ENCODE data around the gene SLC45A2.
"Not testable (repeated sequence)": the region's sequence is repeated elsewhere in the genome, so short reads cannot be mapped to it uniquely, and the experiment has no call there.

SLC45A2 gene

DNA sequence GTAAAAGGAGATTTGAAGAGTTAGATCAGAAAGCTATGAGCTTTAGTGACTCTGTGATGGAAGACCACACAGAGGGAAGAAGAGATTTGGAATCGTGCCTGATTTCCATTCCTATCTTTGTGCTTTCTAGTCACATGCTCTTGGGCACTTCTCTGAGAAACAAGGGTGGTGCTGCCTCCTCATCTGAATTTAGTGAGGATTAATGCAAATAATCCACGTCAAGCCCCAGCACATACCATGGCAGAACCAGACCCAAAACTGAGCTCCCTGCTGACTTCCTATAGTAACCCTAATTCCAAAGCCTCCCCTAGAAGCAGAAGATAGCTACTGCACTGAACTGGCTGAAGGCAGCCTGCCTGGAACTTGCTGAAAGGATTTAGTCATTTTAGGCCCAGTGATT lies 17.7 kb downstream of the SLC45A2 start:
- DNase-seq (ENCODE audit: low spot score): no peak

DNA sequence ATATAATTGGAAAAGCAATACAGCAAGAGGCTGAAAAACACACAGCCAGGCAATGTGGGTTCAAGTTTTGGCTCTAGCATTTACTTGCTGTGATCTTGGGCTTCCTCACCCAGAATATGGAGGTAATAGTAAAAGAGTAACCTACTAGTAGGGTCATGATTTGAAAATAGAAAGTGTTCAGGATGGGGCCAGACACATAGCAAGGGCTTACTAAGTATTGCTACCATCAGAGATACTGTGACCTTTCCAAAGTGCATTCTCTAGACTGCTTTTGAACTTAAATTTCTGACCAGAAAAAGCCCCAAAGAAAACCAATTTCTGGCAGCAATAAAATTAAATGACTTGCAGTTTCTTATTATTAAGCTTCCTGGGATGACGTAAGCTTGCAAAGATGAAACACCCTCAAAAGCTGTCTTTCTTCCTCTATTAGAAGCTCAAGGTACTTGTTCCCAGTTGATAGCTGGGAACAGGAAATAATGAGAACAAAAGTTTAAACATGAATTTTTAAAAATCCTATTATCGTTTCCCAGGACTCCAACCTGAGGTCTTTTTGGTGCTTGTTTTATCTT lies 20.3 kb downstream of the SLC45A2 start:
- no peak for DNase-seq (ENCODE audit: low spot score)

DNA sequence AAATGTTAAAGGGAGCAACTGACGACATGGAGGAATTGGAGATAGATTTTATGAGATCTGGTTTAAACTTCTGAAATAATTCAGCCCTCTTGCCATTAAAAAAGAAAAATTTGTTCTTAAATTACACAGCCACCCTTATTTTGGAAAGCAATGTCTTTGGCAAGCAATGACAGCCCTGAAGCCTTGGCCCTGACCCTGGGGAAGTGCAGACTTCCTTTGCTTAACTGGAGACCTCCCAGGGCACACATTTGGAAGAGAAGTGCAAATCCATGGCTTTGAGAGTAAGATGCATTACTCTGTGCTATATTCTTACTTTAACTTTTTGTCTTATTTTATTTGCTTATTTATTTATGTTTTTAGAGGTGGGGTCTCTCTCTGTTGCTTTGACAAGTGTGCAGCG lies 26.3 kb downstream of the SLC45A2 start:
- DNase-seq (ENCODE audit: low spot score): no peak

DNA sequence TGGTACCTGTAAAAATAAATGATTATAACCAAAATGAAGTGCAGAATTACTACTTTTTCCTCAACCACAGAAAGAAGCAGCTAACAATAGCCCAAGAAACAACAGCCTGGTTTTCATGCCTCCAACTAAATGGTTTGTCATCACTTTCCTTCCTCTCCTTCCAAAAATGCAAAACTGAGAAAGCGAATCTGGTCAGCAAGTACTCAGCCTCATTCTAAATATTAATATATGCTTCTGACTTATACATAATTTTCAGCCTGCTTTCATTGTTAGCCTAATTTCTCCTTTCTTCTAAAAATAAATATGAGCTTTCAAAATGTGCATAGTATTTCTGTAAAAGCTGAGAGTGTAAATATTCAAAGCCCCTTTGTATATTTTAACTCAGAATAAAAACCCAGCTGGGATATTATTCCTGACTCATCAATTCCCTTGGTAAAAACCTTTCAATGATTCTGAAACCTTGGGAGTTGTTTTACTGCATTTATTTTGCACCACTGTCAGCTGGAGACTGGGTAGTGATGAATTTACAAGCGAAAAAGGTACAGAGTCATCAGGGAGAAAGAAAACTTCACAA lies 26.8 kb downstream of the SLC45A2 start:
- no peak for DNase-seq (ENCODE audit: low spot score)

DNA sequence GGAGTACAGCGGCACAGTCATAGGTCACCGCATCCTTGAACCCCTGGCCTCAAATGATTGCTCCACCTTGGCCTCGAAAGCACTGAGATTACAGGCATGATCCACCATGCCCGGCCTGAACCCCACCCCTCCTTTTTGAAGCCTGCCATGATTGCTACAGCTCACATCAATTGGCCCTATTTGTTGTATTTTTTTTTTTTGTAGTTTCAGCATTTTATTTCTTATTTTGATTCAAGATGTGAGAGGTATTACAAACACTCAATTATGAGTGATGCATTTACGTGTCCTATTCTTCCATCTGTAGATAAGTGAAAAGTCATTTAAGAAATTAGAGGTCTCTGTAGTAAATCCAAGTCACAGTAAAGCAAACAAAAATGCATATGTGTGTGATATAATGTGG lies 32.3 kb downstream of the SLC45A2 start:
- not testable (repeated sequence) for DNase-seq (ENCODE audit: low spot score)

DNA sequence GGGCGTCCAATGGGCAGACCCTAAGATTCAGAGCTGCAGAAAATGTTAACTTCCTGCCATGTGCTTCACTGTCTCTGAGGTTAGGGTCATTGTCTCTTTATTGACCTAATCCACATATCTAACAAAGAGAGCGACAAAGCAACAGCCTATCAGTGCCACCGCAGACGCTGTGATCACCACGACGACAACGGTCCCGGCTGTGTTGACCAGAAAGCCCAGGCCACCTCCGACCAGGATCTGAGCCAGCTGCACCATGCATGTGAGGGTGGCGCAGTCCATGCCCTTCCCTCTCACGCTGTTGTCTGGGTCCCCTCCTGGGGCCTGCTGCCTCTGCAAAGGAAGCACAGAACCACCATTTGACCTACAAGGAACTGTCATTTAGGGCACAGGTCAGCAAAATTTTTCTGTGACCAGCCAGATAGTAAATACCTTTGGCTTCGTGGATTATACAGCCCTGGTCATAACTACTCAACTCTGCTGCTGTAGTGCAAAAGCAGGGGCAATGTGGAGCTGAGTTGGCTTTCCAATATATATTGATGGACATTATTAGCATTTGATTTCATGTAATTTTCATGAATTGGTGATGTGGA lies 39.9 kb downstream of the SLC45A2 start:
- no peak for DNase-seq (ENCODE audit: low spot score)

DNA sequence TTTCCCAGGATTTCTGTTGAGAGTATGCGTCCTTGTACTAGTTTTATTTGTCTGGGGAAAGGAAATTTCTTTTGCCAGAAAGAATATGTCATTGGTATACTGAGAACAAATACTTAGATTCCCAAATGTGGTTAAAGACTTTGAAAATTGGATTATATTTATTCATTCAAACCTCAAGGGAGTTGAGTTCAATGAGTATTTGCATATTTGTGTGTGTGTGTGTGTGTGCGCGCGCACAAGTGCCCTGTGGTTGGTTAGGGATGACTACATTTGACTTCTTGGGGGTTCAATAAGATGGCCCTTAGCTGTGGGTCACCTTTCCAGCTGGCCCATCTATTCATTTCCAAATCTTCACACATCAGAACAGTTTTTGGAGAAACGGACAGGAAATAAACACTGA lies 43.4 kb downstream of the SLC45A2 start:
- DNase-seq (ENCODE audit: low spot score): no peak

DNA sequence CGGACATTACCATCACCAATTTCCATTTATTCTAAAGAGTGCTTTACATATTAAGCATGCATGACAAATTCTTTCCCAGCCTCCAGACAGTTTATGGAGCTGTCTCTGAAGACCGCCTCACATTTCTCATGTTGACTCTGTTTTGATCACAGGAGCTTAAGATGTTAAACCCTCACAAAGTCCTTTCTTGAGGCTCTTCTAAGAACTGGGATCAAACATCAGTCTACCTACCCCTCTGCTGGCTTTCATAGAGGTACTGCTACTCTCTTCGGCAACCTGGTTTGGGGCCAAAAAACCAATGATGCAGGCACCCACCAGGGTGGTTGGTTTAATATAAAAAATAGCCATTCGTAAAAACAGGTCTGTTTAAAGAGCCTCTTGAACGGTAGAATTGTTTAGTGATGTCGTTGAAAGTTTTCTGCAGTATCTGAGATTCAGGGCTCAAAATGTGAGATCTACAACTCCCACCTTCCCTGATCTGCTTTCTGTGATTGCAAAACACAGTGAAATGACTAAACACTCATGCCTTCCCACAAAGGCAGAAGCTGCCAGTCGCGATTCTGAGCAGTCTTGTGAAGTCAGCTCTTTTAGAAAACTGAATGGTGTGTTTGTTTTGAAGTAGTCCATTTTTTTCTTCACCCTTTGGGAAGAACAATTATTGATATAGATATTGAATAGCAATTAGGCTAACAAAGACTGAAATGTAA lies 44.8 kb downstream of the SLC45A2 start:
- no peak for DNase-seq (ENCODE audit: low spot score)

DNA sequence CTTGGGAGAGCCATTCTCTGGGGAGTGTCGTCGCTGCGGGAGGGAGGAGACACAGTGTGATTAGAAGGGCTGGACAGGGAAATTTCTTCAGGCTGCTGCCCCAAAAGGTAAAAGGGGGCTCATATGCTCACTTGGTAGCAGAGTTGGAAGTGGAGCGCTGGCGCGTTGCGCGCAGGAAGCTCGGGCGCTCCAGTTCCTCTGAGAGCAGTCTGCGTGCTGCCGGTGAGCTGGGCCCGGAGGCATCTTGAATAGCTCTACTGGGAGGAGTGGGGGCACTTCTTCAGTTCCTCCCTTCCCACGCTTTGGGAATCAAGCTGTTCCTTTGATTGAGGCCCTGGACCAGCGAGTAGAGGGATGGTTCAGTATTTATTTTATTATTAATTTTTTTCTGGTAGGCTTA lies 45.6 kb downstream of the SLC45A2 start:
- DNase-seq (ENCODE audit: low spot score): no peak

DNA sequence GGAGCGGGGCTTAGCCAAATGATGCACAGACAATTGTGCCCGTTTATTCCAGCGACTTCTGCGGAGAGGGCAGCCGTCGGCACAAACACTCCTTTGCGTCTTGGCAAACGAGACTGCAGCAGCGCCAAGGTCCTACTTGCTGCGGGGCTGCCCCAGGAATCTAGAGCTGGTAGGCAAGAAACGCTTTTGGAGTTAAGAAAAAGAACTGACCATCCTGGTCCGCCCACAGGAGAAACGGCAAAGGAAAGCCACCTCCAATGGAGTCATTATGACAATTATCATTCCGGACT lies 46.0 kb downstream of the SLC45A2 start:
- no peak for DNase-seq (ENCODE audit: low spot score)

DNA sequence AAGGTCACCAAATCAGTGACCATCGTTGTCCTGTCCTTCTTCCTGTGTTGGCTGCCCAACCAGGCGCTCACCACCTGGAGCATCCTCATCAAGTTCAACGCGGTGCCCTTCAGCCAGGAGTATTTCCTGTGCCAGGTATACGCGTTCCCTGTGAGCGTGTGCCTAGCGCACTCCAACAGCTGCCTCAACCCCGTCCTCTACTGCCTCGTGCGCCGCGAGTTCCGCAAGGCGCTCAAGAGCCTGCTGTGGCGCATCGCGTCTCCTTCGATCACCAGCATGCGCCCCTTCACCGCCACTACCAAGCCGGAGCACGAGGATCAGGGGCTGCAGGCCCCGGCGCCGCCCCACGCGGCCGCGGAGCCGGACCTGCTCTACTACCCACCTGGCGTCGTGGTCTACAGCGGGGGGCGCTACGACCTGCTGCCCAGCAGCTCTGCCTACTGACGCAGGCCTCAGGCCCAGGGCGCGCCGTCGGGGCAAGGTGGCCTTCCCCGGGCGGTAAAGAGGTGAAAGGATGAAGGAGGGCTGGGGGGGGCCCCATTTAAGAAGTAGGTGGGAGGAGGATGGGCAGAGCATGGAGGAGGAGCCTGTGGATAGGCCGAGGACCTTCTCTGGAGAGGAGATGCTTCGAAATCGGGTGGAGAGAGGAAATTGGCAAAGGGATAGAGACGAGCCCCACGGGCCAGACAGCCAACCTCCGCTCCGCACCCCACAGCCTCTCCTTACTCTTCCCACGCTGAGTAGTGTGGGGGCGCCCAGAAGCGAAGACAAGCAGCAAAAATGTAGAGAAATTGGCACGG lies 46.6 kb downstream of the SLC45A2 start:
- no peak for DNase-seq (ENCODE audit: low spot score)

DNA sequence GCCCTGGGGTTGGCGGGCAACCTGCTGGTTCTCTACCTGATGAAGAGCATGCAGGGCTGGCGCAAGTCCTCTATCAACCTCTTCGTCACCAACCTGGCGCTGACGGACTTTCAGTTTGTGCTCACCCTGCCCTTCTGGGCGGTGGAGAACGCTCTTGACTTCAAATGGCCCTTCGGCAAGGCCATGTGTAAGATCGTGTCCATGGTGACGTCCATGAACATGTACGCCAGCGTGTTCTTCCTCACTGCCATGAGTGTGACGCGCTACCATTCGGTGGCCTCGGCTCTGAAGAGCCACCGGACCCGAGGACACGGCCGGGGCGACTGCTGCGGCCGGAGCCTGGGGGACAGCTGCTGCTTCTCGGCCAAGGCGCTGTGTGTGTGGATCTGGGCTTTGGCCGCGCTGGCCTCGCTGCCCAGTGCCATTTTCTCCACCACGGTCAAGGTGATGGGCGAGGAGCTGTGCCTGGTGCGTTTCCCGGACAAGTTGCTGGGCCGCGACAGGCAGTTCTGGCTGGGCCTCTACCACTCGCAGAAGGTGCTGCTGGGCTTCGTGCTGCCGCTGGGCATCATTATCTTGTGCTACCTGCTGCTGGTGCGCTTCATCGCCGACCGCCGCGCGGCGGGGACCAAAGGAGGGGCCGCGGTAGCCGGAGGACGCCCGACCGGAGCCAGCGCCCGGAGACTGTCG lies 47.3 kb downstream of the SLC45A2 start:
- no peak for DNase-seq (ENCODE audit: low spot score)

DNA sequence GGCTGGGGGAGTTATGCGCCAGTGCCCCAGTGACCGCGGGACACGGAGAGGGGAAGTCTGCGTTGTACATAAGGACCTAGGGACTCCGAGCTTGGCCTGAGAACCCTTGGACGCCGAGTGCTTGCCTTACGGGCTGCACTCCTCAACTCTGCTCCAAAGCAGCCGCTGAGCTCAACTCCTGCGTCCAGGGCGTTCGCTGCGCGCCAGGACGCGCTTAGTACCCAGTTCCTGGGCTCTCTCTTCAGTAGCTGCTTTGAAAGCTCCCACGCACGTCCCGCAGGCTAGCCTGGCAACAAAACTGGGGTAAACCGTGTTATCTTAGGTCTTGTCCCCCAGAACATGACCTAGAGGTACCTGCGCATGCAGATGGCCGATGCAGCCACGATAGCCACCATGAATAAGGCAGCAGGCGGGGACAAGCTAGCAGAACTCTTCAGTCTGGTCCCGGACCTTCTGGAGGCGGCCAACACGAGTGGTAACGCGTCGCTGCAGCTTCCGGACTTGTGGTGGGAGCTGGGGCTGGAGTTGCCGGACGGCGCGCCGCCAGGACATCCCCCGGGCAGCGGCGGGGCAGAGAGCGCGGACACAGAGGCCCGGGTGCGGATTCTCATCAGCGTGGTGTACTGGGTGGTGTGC lies 48.0 kb downstream of the SLC45A2 start, which contains the start of gene RXFP3:
RXFP3 (plus strand) TSS at position 6 of the 636 bp plus-strand sequence; CDS start at position 361, 355 bp downstream.
- no peak for DNase-seq (ENCODE audit: low spot score)

DNA sequence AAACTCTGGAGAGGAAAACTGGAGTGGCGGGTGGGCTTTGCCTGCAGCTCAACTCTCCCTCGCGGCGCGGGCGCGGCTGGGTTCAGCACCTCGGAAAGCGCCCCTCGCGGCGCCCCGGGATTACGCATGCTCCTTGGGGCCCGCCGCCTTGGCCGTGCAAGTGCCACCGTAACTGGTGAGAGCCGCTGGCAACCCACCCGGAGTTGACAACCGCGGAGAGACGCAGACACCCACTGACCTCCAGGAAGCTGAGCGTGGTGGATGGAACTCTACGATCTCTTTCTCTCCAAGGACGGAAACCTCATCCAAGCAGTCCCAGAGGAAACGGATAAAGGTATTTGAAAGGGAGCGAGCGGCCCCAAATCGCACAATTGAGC lies 48.5 kb downstream of the SLC45A2 start:
- DNase-seq (ENCODE audit: low spot score): no peak

DNA sequence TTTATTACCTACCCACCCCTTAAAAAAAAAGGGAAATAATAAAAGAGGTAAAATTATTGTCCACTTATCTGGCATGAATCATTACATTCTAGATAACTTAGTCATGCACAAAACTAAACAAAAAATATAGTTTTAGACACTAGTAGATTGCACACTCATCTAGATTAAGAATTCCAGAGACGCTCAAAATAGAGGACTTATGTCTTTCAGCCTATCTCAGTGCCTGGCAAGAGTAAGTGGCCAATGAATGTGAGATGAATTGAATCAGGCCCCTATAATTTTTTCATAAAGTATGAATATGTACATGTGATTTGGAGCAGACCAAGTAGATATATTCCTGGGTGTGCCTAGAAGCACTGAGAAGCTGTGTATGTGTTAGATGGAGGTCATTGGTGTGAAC lies 50.3 kb downstream of the SLC45A2 start:
- DNase-seq (ENCODE audit: low spot score): no peak

DNA sequence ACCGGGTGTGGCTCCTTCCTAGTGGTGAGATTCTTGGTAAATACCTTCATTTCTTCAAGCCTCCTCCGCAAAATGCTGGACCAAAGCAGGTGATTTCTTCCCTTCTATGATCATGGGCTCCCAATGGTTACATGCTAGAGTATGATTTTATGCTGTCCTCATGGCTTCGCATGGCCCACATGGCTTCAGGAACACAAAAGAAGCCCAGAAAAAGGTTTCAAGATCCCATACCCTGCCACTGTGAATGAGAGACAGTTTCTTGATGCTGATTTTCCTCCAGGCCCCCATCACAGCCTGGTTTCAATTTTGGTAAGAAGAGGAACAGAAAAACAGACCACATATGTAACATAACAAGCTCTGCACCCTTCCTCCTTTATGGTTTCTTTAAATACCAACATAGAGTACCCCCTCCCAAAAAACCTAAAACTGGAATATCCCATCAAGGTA lies 50.7 kb downstream of the SLC45A2 start:
- DNase-seq (ENCODE audit: low spot score): no peak

DNA sequence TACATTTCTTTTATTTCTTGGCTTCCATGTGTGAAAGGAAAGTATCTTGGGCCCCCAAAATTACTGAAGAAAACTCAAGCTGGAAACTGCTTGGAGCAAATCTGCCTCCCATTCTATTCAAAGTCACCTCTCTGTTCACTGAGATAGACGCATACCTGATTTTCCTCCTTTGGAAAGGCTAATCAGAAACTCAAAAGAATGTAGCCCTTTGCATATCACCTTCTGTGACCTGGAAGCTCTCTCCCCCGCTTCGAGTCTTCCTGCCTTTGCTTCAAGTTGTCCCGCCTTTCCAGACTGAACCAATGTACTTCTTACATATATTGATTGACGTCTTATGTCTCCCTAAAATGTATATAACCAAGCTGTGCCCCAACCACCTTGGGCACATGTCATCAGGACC lies 53.4 kb downstream of the SLC45A2 start:
- DNase-seq (ENCODE audit: low spot score): no peak

DNA sequence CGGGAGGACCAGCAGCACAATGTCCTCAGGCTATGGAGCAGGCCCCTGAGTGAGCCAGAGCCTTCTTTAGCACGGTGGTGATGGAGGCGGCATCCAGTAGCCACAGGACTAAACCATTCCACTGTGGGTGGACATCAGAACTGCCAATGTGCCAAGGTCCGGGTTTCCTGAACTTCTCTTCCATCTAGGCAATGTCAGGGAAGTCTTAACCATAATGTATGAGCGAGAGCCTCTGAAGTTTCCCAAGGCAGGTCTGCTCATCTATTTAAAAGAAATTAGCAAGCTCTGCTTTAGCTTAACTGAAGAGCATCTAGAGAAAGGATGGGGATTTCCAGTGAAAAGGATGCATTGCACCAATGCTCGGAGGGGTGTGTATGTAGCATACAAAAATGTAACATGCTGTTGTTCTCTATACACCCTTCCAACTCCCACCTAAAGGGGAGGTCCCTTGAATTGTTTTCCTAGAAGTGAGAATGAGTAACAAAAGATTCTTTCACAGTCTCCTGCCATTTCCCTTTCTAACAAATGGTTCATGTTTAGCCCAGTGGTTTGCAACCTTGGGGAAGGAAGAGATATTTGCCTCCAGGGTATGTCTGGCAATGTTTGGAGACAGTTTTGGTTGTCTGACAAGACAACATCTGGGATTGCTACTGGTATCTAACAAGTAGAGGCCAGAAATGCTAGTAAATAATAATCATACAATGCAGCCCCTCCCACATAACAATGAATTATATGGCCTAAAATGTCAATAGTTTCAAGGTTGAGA lies 54.4 kb downstream of the SLC45A2 start:
- no peak for DNase-seq (ENCODE audit: low spot score)

DNA sequence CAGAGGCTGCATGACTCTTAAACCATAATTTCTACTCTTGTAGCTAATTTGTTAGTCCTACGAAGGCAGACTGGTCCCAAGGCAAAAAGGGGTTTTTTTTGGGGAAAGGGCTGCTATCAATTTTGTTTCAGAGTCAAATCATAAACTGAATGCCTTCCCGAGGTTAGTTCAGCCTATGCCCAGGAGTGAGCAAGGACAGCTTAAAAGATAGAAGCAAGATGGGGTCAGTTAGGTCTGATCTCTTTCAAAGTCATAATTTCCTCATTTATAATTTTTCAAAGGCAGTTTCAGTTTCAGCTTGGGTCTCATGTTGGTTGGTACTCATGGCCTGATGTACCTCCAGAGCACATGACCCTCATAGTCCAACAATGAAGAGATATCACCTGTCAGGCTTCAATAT lies 56.2 kb downstream of the SLC45A2 start:
- no peak for DNase-seq (ENCODE audit: low spot score)

DNA sequence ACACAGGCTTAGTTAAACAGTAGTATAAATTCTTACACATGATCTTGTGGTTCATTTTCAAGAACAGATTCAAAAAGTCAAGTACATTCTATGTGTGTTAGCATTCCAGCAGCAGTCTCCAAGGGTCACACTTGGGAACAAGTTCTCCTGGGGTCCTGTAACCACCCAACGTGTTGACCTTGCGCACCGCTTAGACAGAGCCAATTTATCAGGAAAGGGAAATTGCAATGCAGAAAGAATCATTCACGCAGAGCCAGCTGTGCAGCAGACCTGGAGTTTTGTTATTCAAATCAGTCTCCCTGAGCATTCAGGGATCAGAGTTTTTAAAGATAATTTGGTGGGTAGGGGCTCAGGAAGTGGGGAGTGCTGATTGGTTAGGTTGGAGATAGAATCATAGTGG lies 56.8 kb downstream of the SLC45A2 start:
- no peak for DNase-seq (ENCODE audit: low spot score)

DNA sequence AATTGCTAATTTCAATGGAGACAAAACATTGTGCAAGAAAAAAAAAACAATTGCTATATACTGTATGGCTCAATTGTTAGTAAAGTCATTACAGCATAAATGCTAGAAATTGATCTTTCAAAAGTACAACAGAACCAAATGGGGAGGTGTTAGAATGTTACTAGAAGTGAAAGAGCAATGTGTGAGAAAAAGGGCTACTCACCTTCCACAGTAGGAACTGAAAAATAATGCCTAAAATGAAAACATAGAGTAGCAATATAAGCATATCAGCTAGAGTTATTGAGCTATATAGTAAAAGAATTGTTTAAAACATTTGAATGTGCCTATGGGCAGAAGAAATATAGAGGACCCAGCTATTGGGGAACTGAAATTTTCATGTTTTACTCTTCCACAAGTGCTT lies 59.2 kb downstream of the SLC45A2 start:
- no peak for DNase-seq (ENCODE audit: low spot score)

All from hematopoietic multipotent progenitor cell treated with erythropoietin and hydrocortisone succinate and interleukin-3 and kit ligand, for 15 days (in vitro differentiated cells).